GM19455 (cell line): ENCODE data around the gene C13orf46.

ENCODE experiments used
- ATAC-seq: cut with Tn5 transposase; IDR thresholded peaks from one replicate; pipeline ENCODE4 v1.9.1; 2021; ENCODE audit not compliant: unreplicated experiment

The C13orf46 gene

DNA sequence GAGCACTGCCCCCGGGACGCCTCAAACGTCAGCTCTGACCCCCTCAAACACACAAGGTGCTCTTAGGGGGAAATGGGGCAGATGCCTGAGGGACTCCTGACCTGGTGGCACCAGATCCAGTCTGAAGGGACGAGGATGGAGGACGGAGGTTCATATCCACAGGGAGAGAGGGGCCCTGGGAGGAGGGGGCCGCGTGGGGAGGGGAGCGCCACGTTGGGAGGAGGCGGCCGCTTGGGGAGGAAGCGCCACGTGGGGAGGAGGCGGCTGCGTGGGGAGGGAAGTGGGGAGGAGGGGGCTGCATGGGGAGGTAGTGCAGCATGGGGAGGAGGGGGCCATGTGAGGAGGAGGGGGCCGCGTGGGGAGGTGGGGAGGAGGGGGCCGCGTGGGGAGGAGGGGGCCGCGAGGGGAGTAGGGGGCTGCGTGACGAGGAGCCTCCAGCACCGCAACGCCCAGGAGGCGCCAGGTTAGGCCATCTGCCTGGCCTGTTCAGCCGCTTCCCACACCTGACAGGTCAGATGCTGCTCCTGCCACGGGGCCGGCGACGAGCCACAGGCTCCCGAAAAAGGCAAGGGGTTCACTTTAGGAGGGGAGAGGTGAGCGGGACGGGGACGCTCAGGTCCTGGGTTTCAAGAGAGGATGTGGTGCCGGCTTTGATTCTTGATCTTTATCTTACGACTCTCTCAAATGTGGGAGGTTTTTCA lies 36.7 kb upstream of the C13orf46 start:
- no peak for ATAC-seq

DNA sequence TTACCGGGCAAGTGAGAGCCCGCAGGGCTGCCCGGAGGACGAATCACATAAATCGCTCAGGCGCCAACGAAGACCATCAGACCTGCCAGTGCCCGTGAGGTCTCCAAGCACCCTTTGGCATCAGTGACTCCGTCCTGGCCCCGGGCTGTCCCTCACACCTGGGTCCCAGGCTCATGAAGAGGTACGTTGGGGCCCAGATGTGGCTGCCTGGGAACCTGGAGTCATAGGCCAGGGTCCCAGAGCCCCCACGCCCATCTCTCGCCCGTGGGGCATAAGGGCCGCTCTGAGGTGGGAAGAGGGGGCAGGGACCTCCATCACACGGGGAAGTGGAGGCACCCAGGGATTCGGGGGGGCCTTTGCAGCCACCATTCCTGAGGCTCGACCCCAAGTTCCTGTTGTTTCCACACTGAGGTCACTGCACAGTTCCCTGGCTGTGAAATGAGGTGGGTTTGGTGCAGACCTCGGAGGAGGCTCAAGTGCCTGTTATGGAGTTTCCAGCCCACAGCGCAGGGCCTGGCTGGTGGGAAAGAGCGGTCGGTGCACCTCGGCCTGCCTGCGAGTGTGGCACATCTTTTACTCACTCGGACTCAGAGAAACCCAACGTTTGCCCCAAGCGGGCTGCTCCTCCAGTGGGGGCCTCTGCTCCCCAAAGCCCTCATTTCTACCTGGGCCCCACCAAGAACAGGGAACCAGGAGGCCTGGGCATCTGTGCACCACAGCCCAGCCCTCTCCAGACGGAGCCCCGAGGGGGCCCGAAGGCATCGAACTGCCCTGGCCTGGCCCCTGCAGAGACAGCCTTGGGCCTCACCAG lies 35.9 kb upstream of the C13orf46 start:
- no peak for ATAC-seq

DNA sequence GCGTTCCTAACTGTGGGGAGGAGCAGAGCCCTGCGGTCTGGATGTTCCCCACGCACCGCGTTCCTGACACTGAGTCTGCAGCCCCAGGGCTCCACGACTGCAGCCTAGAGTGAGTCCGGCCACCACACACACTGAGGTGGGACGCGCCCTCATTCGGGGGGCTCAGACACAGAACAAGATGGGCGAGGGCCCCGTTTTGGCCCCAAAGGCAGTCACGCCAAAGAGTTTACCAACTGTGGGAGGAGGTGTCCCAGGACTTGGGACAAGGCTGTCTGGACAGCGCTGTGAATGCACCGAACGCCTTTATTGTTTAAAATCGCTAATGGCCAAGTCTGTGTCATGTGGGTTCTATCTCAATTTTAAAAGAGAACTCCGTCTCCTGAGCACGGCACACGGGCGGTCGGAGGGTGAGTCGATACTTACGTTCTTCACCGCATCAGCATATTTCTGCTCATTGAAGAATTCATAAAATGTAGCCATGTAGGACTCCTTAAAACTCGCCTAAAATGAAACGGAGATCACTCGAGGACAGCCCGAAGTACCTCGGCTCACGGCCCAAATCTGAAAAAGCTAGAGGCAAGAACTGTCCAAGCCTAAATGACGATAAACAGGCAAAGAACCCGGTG lies 35.2 kb upstream of the C13orf46 start:
- no peak for ATAC-seq

DNA sequence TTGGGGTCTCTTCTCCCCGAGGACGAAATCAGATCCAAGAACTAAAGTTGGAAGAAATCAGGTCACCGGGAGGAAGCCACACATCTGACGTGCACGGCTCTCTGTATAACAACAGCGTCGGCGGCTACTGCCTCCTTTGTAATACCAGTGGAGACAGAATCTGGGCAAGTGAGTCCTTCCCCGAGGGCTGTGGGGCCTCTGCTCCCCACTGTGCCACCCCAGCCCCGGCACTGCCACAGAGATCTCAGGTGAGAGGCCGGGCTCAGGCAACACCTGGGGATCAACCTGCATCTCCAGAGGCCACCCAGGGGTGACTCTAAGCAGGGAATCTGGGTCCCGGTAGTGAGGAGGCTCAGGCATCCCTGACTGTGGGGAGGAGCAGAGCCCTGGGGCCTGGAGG lies 33.7 kb upstream of the C13orf46 start:
- ATAC-seq: no peak

DNA sequence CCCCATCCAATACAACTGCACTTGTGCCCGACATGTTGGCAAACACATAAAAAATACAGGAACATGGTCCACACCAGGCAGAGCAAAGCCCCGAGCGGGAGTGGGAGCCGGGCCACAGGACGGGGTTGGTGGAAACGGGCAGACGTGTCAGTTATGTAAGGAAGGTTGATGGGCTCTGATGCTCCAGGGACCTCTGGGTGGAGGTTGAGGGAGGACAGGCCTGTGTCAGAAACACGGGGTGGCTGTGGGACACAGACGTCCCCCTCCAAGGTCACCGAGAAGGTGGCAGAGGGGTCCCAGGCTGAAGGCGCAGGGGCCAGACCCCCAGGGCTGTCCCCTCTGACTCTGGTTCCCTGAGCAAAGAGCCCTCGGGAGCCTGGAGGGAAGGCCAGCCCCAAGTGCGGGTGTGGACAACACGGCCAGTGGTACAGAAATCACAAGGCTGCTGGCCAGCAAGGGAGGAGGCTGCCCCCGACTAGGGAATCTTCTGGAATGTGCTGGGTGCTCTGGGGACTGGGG lies 31.4 kb upstream of the C13orf46 start:
- no peak for ATAC-seq

DNA sequence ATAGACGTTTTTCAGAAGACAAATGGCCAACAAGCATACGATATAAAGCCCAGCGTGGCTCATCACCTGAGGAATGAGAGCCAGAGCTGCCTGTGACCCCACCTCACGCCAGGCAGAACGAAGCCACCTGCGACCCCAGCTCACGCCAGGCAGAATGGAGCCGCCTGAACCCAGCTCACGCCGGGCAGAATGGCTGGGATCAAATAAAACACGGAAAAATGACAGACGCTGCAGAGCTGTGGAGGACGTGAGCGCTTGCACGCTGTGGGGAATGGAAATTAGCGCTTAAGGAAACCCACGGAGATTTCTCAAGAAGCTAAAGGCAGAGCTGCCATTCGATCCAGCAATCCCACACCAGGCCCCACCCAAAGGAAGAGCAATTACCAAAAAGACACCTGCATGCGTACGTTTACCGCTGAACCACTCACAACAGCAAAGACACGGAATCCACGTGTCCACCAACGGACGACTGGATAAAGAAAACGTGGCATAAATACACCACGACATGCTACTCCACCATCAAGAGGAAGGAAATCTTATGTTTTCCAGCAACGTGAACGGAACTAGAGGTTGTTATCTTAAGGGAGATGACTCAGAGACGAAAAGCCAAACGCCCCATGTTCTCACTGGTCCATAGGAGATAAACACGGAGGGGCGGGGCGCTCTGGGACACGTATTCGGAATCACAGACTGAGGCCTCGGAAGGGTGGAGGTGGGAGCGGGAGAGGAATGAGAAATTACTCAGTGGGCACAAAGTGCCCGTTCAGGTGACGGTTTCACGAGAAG lies 30.7 kb upstream of the C13orf46 start:
- ATAC-seq: no peak

DNA sequence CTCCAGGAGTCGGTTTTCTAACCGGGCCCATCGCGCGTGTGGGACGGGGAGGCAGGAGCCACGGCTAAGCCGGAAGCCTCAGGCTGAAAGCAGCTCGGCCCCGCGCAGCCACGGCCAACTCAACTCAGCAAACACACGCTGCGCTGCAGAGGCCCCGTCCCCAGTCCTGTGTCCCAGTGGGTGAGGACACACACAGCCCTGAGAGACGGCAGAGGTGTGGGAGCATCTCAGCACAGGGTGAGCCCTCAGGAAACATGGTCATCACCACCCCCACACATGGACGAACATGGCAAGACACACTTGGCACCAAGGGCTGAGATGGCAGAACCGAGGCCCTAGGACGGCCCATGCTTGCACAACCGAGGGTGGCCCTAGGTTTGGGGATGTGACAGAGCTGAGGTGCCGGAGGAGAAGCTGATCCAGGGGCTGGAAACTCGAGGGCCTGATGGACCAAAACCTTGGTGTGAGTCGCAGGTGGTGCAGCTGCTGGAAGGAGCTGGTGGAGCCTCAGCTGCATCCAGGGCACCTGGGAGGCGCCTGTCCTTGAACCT lies 29.0 kb upstream of the C13orf46 start:
- ATAC-seq: no peak

DNA sequence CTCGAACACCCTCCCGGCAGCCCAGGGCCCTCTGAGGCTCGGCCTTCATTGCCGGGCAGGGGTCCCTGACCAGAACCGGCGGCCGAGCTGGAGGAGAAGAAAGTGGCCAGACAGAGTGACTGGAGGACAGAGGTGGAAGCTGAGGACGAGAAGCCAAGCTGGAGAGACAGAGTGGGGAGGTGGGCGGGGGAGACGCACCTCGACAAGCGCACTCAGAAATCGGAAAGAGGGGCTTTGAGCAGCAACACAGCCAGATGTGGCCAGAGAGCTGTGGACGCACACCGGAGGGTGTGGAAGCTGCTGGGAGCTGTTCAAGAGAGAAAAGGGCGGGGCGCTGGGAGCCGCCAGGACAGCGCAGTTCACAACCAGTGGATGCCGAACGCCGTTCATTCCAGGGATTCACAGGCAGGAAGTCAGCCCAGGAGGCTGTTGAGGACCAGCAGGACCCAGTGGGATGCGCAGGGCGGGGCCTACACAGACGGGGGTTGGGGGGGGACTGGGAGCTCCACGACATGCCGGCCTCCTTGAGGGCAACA lies 28.2 kb upstream of the C13orf46 start:
- no peak for ATAC-seq

DNA sequence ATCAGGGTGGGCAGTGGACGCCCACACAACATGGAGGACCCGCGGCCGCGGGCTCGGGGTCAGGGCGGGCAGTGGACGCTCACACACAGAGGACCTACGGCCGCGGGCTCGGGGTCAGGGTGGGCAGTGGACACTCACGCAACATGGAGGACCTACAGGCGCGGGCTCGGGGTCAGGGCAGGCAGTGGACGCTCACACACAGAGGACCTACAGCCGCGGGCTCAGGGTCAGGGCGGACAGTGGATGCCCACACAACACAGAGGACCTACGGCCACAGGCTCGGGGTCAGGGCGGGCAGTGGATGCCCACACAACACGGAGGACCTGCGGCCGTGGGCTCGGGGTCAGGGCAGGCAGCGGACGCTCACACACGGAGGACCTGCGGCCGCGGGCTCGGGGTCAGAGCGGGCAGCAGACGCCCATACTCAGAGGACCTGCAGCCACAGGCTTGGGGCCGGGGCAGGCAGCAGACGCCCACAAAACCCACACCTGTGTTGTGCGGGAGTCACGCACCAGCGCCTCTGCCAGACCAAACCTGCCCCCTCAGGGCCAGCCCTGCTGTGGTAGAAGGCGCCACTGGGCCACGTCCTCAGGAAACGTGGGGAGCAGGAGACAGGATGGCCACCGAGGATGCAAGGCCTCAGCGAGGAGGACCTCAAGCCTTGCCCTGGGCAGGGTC lies 27.6 kb upstream of the C13orf46 start:
- no peak for ATAC-seq

DNA sequence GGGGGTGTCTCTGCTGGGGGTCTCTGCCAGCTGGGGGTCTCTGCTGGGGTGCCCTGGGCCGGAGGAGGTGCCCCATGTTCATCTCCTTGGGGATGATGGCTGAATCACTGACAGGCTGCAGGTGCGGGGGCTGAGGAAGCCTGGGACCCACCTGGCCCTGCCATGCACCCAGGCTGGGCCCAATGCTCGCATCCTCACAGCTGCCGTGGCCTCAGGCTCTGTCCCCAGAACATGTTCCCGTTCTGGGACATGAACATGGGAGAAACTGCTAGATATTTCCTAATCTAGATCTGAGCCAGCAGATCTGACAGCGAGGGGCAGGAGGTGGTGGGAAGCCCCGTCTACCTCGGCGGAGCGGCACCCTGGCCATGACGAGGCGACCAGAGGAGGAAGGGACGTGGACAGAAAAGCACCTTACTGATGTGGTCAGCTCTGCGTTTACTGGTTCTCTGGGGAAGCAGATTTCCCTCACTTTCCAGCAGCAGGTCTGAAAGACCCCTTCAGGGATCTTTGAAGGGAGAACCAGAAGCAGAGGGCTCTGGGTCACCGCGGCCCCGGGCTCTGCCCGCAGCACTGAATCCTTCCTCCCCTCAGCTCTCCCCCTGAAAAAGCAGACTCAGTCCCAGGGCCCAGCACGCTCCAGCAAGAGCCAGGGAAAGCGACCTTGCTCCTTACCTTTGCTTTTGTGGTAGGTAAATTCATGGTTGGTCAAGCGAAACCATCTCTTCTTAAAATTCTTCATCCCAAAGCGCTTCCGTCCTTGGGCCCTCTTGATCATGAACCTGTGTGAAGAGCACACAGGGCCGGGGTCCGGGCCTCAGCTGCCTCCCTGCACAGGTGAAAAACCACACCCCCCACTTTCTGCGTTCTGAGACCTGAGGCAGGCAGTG lies 26.5 kb upstream of the C13orf46 start:
- no peak for ATAC-seq

DNA sequence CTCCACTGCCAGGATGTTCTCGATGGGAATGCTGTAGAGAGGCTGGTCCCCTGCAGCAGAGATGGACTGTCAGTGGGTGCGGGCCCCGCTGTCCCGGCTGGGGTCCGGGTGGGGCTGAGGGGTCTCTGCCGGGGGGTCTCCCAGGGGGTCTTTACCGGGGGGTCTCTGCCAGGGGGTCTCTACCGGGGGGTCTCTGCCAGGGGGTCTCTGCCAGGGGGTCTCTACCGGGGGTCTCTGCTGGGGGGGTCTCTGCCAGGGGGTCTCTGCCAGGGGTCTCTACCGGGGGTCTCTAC lies 25.7 kb upstream of the C13orf46 start:
- no peak for ATAC-seq

DNA sequence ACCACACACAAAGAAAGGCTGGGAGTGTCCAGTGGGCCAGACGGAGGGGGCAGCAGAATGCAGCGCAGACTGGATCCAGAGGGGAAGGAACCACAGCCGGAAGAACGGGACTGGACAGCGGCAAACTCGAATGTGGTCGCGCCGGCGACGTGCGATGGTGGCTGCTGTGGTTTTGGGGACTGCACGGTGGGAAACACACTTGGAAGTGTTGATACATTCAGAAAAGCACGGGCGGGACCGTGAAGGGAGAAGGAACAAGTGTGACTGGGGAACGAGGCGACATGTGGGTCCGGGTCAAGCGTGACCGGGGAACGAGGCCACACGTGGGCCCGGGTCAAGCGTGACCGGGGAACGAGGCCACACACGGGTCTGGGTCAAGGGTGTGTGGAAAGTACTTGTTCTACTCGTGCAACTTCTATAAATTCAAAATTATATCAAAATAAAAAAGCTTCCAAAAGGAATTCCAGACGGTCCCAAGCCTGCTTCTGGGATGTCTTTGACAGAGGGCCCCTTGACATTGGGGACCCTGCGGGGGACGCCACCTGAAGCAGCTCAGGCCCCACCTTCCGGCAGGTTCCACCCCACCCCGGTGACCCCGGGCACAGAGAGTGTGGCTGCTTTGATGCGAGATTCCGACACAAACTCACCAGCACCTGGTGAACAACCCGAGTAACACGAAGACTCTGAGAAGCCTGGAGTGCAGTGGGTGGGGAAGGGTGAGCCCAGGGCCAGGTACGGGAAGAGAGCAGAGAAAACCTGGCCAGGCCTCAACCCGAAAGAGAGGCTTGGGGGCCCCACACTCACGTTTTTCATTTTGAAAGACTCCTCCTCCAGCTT lies 25.1 kb upstream of the C13orf46 start:
- no peak for ATAC-seq

DNA sequence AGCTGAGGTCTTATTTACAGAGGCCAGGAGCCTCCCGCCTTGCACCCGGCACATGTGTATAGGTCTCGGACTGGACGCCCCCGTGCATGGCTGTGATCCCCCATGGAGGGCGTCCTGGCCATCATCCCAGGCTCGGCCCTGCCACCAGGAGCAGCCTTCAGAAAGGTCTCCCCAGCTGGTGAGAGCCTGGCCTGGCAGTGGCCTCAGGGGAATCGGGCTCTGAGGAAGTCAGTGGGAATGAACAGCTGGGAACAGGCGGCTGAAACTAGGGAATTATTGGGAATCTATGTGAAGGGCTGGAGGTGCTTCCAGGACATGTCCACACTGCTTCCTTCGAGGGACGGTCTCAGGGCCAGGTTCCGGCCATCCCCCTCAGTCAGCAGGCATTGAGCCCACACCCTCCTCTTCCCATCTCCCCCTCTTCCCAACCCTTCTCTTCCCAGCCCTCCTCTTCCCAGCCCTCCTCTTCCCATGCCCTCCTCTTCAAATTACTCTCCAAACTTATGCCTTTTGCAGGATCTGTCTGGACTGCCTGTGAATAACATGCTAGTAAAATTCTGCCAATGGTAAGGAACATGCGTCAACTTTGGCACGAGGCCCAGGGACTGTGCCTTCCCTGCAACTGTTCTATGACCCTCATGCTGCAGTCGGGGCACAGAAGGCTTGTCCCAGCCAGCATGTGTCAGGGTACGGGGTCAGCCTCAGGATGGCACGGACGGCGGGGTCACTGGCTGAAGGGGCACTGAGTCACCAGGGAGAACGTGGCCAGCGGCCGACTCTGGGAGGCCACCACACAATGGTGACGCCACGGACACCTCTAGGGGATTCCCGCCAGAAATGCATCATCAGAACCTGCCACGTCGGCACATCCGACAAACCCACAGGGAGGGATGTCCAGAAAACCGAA lies 24.2 kb upstream of the C13orf46 start:
- no peak for ATAC-seq

DNA sequence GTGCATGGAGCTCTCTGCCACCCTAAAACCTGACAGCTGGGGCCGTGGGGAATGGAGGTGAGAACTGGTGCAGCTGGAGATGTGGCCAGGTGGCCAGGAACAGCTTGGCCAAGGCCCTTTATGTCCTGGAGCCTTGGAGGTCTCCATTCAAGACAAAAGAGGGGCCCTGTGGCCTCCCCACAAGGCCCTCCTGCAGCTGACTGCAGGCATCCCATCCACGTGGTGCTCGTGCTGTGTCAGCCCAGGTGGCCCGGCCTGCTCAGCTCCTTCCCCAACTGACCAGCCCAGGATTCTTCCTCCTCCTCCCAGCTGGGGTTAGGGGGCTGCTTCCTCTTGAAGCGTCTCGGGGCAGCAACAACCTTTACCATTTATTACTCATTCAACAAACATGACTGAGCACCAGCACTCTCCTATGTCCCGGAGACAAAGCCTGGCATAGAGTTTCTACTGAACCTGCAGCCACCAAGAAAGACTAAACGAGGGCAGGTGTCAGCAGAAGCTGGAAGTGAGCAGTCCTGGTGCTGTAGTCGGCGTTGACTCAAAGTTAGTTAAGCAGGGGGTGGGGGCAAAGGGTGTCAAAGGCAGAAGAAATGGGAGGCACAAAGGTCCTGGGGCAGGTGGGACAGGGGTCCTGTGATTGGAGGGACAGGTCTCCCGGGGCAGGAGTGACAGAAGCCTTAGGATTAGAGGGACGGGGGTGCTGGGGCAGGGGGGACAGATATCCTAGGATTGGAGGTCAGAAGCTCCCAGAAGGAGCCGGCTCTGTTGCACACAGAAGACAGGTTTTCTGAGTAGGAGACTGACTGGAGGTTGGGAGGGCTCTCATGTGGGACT lies 23.3 kb upstream of the C13orf46 start:
- no peak for ATAC-seq

DNA sequence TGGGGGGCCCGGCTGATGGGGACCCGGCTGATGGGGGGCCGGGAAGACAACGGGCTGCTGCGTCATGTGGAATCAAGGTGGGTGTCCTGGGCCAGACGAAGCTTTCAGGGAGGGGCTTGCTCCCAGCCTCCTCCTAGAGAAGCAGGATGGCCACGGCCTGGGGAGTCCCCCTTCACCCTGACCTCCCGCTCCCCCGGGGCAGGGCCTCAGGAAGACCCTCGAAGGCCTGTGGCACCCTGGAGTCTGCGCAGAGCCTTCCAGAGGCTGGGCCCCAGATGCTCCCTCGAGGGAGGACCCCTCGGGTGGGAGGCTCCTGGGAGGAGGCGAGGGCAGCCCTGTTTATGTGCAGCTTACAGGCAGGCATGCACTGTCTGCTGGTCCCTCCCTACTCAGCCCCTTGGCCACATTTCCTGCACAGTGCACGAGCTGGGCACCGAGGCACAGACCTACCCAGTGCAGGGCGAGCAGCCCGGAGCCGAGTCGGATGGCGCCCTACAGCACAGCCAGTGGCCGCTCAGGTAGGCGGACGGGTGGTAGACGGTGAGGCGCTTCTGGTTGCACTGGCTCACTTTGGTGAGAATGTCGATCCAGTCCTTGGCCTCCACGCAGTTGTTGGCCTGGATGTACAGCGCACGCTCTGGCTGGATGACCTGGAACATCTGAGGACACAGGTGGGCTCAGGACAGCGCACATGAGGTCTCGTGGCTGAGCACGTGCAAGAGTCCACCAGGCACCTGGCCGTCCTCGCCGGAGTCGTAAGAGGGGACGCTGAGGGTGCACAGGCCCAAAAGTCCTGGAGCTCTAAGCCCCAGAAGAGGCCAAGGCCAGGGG lies 22.4 kb upstream of the C13orf46 start:
- no peak for ATAC-seq
